H9 (cell line): ENCODE data around the gene SATB2. TPM values are rescaled to one million over a fixed set of nuclear protein-coding genes. Genes with fewer than 3 reads are reported as not detected.

Experiments used
- DNase-seq: peaks from one replicate; pipeline ENCODE4 v3.0.0-alpha.2; 2017
- H2AFZ ChIP-seq: one replicate; pipeline ENCODE4 v1.6.1; 2013; ENCODE audit warnings: mild to moderate bottlenecking, low read length, control low read depth, moderate library complexity
- H2AK5ac ChIP-seq: 2 replicates; pipeline ENCODE4 v1.6.1; 2013; ENCODE audit warnings: low read length, control low read depth, mixed read lengths; ENCODE audit not compliant: insufficient read length
- H2BK120ac ChIP-seq: one replicate; pipeline ENCODE4 v1.6.1; 2013; ENCODE audit warnings: low read depth, mild to moderate bottlenecking, low read length, control low read depth, inconsistent platforms; ENCODE audit not compliant: poor library complexity, severe bottlenecking
- H2BK12ac ChIP-seq: 2 replicates; pipeline ENCODE4 v1.6.1; 2013; ENCODE audit warnings: low read length, control low read depth, mixed read lengths, low read depth; ENCODE audit not compliant: insufficient read length
- H2BK15ac ChIP-seq: 2 replicates; pipeline ENCODE4 v1.6.1; 2013; ENCODE audit warnings: low read depth, low read length, control low read depth
- H2BK20ac ChIP-seq: one replicate; pipeline ENCODE4 v1.6.1; 2013; ENCODE audit warnings: low read depth, mild to moderate bottlenecking, low read length, control low read depth, inconsistent platforms; ENCODE audit not compliant: poor library complexity, severe bottlenecking
- H2BK5ac ChIP-seq: 2 replicates; pipeline ENCODE4 v1.6.1; 2013; ENCODE audit warnings: low read length, control low read depth, mixed read lengths; ENCODE audit not compliant: insufficient read length
- H3K14ac ChIP-seq: 2 replicates; pipeline ENCODE4 v1.6.1; 2013; ENCODE audit warnings: low read length, control low read depth; ENCODE audit not compliant: insufficient read depth
- H3K18ac ChIP-seq: 2 replicates; pipeline ENCODE4 v1.6.1; 2013; ENCODE audit warnings: low read depth, mild to moderate bottlenecking, mixed read lengths, low read length, control low read depth; ENCODE audit not compliant: insufficient read length
- H3K23ac ChIP-seq: 2 replicates; pipeline ENCODE4 v1.6.1; 2013; ENCODE audit warnings: low read length, control low read depth, mixed read lengths, low read depth; ENCODE audit not compliant: insufficient read length
- H3K23me2 ChIP-seq: 2 replicates; pipeline ENCODE4 v1.6.1; 2013; ENCODE audit warnings: low read depth, mild to moderate bottlenecking, mixed read lengths, low read length, control low read depth; ENCODE audit not compliant: insufficient read length, poor library complexity, severe bottlenecking
- H3K27ac ChIP-seq: 2 replicates; pipeline ENCODE4 v1.5.1; 2013; ENCODE audit warnings: low read length, control low read depth, mixed read lengths, low read depth; ENCODE audit not compliant: insufficient read length
- H3K27me3 ChIP-seq: 2 replicates; pipeline ENCODE4 v1.6.1; 2013; ENCODE audit warnings: low read length, control low read depth, inconsistent platforms; ENCODE audit not compliant: insufficient read depth
- H3K4ac ChIP-seq: 2 replicates; pipeline ENCODE4 v1.6.1; 2013; ENCODE audit warnings: low read depth, mild to moderate bottlenecking, control low read depth, inconsistent platforms, low read length, moderate library complexity
- H3K4me1 ChIP-seq: 2 replicates; pipeline ENCODE4 v1.6.1; 2013; ENCODE audit warnings: low read length, control low read depth, inconsistent platforms; ENCODE audit not compliant: insufficient read depth
- H3K4me2 ChIP-seq: 2 replicates; pipeline ENCODE4 v1.6.1; 2013; ENCODE audit warnings: low read length, control low read depth, mixed read lengths; ENCODE audit not compliant: insufficient read length, insufficient read depth
- H3K56ac ChIP-seq: 2 replicates; pipeline ENCODE4 v1.6.1; 2013; ENCODE audit warnings: low read depth, mild to moderate bottlenecking, mixed read lengths, low read length, control low read depth; ENCODE audit not compliant: insufficient read length
- H3K79me1 ChIP-seq: 2 replicates; pipeline ENCODE4 v1.6.1; 2013; ENCODE audit warnings: low read depth, mild to moderate bottlenecking, moderate library complexity, low read length, control low read depth, inconsistent platforms; ENCODE audit not compliant: insufficient read depth, poor library complexity, severe bottlenecking
- H3K79me2 ChIP-seq: 2 replicates; pipeline ENCODE4 v1.6.1; 2013; ENCODE audit warnings: low read length, control low read depth, inconsistent platforms; ENCODE audit not compliant: insufficient read depth
- H3K9ac ChIP-seq: 2 replicates; pipeline ENCODE4 v1.6.1; 2013; ENCODE audit warnings: low read length, control low read depth, mixed read lengths; ENCODE audit not compliant: insufficient read length; ENCODE audit errors: extremely low read depth
- H3K9me3 ChIP-seq: one replicate; pipeline ENCODE4 v1.6.1; 2013; ENCODE audit warnings: low read depth, low read length, inconsistent platforms; ENCODE audit not compliant: control insufficient read depth
- H3T11ph ChIP-seq: one replicate; pipeline ENCODE4 v1.6.1; 2013; ENCODE audit warnings: mild to moderate bottlenecking, low read length, control low read depth, inconsistent platforms
- H4K20me1 ChIP-seq: one replicate; pipeline ENCODE4 v1.6.1; 2013; ENCODE audit not compliant: control insufficient read depth, insufficient read length, insufficient read depth
- H4K5ac ChIP-seq: 2 replicates; pipeline ENCODE4 v1.6.1; 2013; ENCODE audit warnings: low read depth, mild to moderate bottlenecking, mixed read lengths, low read length, control low read depth; ENCODE audit not compliant: insufficient read length
- H4K8ac ChIP-seq: replicated peaks from 2 replicates; pipeline ENCODE4 v1.6.1; 2013; ENCODE audit warnings: low read length, control low read depth, mixed read lengths, low read depth; ENCODE audit not compliant: insufficient read length
- H4K91ac ChIP-seq: 2 replicates; pipeline ENCODE4 v1.6.1; 2013; ENCODE audit warnings: low read depth, mild to moderate bottlenecking, moderate library complexity, mixed read lengths, low read length, control low read depth; ENCODE audit not compliant: insufficient read length
- H3K27ac Mint-ChIP-seq, 3 experiments: 2 replicates in 2 of 3; 3 replicates in 1 of 3; pipeline ENCODE4 v1.8.0; 2020 to 2021; ENCODE audit warnings: mixed read lengths in 3 of 3, mild to moderate bottlenecking in 1 of 3, moderate library complexity in 1 of 3
- H3K27me3 Mint-ChIP-seq: 2 replicates; pipeline ENCODE4 v1.8.0; 2021; ENCODE audit warnings: low read depth, mild to moderate bottlenecking, moderate library complexity, mixed read lengths
- H3K36me3 Mint-ChIP-seq, 3 experiments: 2 replicates in 2 of 3; 3 replicates in 1 of 3; pipeline ENCODE4 v1.8.0; 2020 to 2021; ENCODE audit warnings: low read depth in 3 of 3, mixed read lengths in 3 of 3; ENCODE audit not compliant: insufficient read depth in 1 of 3
- H3K4me1 Mint-ChIP-seq, 2 experiments: 2 replicates each; pipeline ENCODE4 v1.8.0; 2020; ENCODE audit warnings: mixed read lengths in 2 of 2
- H3K4me3 Mint-ChIP-seq, 2 experiments: 2 replicates in 1 of 2; 3 replicates in 1 of 2; pipeline ENCODE4 v1.8.0; 2020 to 2021; ENCODE audit warnings: mild to moderate bottlenecking in 2 of 2, mixed read lengths in 2 of 2, moderate library complexity in 1 of 2
- H3K9me3 Mint-ChIP-seq, 2 experiments: 2 replicates in 1 of 2; 3 replicates in 1 of 2; pipeline ENCODE4 v1.8.0; 2020; ENCODE audit warnings: mild to moderate bottlenecking in 2 of 2, mixed read lengths in 2 of 2, moderate library complexity in 1 of 2
- WGBS: extraction: QIAGEN DNeasy Blood & Tissue Kit; methylation state at CpG from one replicate; pipeline ENCODE4 v1.1.7; 2013; ENCODE audit warnings: missing lambda C conversion rate, low lambda C conversion rate, mixed read lengths; ENCODE audit not compliant: insufficient read length; ENCODE audit errors: extremely low coverage; 5-methylcytosine and 5-hydroxymethylcytosine counted together
- total RNA-seq: library from RNA; stranded (reverse); gene quantifications from 2 replicates; pipeline ENCODE4 v1.2.1, GENCODE V29; 2021
- TF ChIP-seq, protein P1 (sequence below): fragments of 200-600 bp; sonication (generic); conservative IDR thresholded peaks from 3 replicates; pipeline ENCODE4 v1.8.0; 2021; ENCODE audit warnings: antibody characterized with exemption, mild to moderate bottlenecking

The SATB2 gene
- total RNA-seq, 1 experiment from 2014 or later = 23.8 TPM

- no peak overlapping the region for H3T11ph ChIP-seq
- Mint-ChIP-seq H3K4me1 (peaks cover 0 to 5% of the 10 kb centered on the region in 2 experiments; a peak in 2 of 4 replicates), H3K36me3 (peaks cover 0 to 36% (median 0%) of the 10 kb centered on the region in 3 experiments; a peak in 2 of 7 replicates), H3K27ac (peak overlapping the region in 1 of 3 experiments; percentile 25; a peak in 1 of 7 replicates), H3K27me3 (no peaks in the 10 kb centered on the region), H3K9me3 (no peaks in the 10 kb centered on the region), H3K4me3 (no peak overlapping the region)
- H2BK120ac ChIP-seq = no peak overlapping the region
- H3K27ac ChIP-seq = no peak overlapping the region
- H3K9me3 ChIP-seq = no peaks in the 10 kb centered on the region
- H3K56ac ChIP-seq = no peak overlapping the region
- H3K27me3 ChIP-seq = no peaks in the 10 kb centered on the region
- H3K4me1 ChIP-seq = no peaks in the 10 kb centered on the region; the same call in 1 of the 2 replicates
- TF ChIP-seq, protein P1, sequence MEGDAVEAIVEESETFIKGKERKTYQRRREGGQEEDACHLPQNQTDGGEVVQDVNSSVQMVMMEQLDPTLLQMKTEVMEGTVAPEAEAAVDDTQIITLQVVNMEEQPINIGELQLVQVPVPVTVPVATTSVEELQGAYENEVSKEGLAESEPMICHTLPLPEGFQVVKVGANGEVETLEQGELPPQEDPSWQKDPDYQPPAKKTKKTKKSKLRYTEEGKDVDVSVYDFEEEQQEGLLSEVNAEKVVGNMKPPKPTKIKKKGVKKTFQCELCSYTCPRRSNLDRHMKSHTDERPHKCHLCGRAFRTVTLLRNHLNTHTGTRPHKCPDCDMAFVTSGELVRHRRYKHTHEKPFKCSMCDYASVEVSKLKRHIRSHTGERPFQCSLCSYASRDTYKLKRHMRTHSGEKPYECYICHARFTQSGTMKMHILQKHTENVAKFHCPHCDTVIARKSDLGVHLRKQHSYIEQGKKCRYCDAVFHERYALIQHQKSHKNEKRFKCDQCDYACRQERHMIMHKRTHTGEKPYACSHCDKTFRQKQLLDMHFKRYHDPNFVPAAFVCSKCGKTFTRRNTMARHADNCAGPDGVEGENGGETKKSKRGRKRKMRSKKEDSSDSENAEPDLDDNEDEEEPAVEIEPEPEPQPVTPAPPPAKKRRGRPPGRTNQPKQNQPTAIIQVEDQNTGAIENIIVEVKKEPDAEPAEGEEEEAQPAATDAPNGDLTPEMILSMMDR = no peak
- no peaks in the 10 kb centered on the region for H3K79me1 ChIP-seq
- no peaks in the 10 kb centered on the region for H3K23me2 ChIP-seq
- no peak overlapping the region for H2BK15ac ChIP-seq
- no peak overlapping the region for H3K14ac ChIP-seq
- WGBS = no CpG with 5 or more reads among the region's 6 CpGs
- H4K91ac ChIP-seq = no peak overlapping the region
- H2BK12ac ChIP-seq = no peak overlapping the region
- H4K8ac ChIP-seq = no peak overlapping the region
- DNase-seq = no peak
- no peak overlapping the region for H3K4ac ChIP-seq
- no peaks in the 10 kb centered on the region for H4K20me1 ChIP-seq
- no peak overlapping the region for H3K18ac ChIP-seq
- H4K5ac ChIP-seq = no peak overlapping the region
- no peak overlapping the region for H3K4me2 ChIP-seq
- H2AK5ac ChIP-seq = no peak overlapping the region
- no peaks in the 10 kb centered on the region for H3K79me2 ChIP-seq
- H3K9ac ChIP-seq = no peak overlapping the region
- no peak overlapping the region for H2BK20ac ChIP-seq
- H3K23ac ChIP-seq = no peak overlapping the region
- no peak overlapping the region for H2AFZ ChIP-seq
- H2BK5ac ChIP-seq = no peak overlapping the region
Measured at GRCh38 chr2:199382091-199382490, 75.6 kb downstream of the SATB2 start.
